Activated T-cell treated with anti-CD3 and anti-CD28 coated beads for 24 hours (primary cell): ENCODE data around the gene PLAC1.

Source experiments
- DNase-seq: peaks from one replicate; pipeline ENCODE4 v3.0.0-alpha.2; 2020; ENCODE audit warnings: low read depth

Gene PLAC1, protein sequence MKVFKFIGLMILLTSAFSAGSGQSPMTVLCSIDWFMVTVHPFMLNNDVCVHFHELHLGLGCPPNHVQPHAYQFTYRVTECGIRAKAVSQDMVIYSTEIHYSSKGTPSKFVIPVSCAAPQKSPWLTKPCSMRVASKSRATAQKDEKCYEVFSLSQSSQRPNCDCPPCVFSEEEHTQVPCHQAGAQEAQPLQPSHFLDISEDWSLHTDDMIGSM

DNA sequence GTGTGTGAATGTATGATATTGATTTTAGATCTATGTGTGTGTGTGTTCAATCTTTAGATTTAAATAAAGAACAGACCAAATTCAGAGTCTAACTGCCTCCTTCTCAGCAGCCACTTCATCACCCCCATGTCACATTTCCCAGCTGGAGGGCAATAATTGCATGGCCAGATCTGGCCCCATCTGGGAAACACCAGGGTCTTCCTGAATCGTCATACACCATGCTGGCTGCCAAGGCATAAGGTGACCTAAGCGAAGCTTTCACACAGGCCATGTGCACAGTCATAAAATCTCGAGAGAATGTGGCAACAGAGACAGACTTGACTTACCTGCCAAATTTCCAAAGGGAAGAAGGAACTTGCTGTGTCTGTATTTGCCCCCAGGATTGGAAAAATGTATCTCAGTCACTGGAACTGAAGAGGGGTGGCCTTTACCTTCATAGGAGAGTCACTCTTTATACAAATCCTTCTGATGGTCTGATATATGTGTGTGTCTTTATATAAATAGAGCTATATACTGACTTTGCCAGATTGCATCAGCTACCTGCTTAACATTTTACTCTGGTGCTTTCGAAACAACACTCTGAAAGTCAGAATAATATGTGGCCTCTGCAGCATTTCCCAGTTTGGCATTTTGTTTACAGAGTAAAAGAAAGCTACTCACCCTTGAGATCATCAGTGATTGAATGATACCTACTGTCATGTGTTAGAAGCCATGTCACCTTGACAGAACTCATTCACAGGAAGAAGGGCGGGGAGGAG, at the start of gene PLAC1:
Gene PLAC1, minus strand, starts transcription at position 470 of the 758 bp plus-strand sequence. CDS start 91,789 bp downstream, outside the sequence.
- no peak for DNase-seq

DNA sequence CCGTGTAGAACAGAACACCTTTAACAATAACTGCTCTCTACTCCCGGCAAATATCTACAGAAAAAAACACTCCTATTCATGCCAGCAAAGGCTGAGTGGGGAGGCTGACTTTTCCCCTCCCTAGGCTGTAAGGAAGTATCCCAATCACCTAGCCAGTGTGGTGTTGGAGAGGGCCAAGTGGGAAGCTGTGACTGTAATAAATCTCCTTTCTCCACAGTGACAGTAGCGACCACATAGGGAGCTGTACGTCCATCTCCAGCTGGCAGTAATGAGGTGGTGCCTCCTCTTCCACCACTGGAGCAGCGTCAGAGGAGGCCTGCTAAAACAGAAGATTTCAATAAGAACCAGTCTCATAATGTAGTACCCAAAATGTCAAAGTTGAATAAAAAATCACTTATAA, 47.9 kb upstream of the PLAC1 start:
- DNase-seq: no peak

DNA sequence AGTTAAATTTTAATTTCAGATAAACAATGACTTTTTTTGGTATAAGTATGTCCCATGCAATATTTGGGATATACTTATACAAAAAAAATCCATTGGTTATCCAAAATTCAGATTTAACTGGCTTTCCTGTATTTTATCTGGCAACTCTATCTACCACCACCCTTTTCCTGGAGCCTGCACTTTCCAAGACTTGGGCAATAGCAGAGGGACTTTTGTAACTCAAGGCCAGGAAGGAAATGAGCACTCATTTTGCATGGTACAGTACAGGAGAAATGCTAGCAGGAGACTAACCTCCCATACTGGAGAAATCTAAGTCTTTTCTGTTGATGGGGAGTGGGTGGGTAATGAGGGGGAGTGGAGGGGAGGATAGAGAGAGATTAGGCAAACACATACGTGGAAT, 37.7 kb upstream of the PLAC1 start:
- no peak for DNase-seq

DNA sequence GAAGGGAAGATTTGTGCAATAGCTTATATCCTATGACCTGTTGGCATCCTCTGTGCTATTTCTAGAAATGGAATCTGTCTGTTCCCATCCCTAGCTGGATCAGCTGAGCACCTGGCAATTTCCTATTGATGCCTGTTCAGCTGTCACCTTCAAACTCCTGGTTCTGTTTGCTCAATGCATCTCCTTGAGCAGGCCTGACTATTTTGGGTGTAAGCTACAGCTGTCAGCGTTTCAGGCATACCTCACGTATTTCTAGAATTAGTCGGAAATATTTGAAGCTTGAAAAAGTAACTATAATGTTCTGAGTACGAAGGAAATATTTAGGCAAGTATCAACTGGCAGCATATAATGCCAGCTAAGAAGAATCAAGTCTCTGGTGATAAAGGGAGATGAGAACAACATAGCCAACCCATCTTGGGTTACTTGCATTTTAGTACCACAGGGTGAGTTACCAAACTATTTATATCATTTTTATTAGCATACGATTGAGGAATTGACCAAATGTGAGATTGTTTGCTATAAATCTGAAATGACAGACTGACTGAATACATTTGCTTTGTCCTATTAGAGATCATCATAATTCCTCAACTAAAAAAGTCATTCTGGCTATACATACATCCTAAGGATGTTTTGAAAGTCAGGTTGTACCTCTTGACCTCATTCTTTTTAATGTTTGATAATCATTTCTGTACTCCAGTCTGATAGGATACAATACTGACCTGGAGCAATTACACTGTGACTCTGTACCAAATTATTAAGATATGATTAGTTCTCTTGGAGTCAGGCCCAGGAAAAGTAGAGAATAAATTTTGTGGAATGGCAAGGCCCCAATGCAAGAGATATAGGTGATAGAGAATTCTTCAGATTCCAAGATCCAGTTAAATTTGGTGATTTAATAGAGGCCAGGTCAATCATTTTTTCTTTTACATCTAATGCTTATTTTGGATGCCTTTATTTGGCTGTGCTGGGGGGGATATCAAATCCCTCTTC, 36.4 kb upstream of the PLAC1 start:
- DNase-seq: no peak

DNA sequence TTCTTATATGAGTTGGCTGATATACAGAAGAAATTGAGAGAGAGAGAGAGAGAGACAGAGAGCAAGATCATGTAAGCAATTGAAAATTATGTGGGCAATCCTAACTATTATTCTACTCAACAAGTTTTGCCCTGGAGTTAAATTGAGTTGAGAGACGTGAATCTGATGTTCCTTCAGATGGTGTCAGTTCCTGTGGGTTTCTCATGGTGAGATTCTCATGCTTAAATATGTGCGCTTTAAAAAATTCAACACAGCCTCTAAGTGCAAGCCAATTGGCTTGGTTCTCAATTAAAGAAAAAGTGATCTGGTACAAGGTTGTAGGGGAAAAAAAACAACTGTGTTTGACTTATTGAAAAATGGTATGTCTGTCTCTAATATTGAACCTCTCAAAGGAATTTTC, 35.4 kb upstream of the PLAC1 start:
- no peak for DNase-seq

DNA sequence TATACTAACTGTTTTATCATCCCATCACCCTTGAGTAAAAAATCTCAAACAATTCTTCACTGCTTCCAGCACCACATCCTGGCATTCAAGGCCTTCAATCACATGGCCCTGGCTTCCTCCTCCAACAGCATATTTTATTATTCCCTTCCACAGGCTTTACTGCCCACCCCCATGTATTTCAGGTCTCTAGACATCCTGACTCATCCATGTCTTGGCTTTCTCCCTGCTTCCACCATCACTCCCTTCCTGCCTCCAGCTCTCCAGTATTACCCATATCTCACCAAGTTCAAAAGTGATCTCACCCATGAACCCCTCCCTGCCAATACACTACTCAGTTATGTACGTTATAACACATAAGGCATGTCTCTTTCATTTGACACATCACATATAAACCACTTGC, 34.7 kb upstream of the PLAC1 start:
- DNase-seq: no peak

DNA sequence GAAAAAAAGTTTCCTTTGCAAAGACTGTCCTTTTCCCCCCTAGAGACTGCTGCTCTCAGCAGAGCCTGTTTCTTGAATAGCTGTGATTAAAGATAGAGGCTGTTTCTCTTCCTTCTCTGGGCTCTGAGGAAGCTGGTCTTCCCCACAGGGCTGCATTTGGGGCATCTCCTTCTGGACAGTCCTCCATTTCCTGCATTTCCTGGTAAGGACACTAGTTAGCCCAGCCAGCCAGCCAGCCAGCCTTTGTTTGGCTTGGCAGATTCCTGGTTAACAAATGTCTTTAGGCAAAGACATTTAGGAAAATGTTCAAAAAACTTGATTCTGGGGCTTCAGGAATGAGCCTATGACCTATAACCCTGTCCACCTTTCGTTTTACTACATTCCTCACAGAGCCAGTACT, 34.0 kb upstream of the PLAC1 start:
- DNase-seq: no peak

DNA sequence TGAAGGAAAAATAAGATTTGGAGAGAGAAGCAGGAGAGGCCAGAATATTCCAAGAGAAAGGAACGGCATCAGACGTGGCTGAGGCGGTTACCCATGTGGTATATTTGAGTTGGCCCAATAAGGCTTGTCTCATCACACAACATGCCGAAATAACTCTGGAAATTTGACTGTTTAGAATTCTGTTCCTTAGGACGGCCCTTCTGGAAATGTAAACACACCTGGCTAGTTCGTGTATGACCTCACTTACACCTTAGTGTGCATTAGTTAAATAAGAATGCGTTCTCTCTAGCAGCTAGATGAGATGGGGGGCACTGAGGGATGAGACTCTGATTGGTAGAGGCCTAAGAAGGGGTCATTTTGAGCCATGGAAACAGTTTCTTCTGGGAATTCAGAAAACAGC, 33.2 kb upstream of the PLAC1 start:
- no peak for DNase-seq

DNA sequence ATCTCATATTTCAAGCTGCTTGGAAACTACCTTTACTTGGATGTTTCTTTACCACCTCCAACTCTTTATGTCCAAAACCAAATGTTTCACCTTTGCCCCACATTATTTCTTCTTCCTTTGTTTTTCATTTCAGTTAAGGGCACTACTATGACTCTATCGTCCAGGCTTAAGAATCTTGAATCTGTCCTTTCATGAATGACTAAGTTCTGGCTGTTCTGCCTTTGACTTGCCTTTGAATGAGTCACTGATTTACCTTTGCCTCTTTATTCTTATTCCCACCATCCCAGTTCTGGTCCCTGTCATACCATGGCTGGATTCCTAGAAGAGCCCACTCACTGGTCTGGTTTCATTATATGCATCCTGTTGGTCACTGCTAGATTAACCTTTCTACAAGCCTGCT, 30.6 kb upstream of the PLAC1 start:
- DNase-seq: no peak

DNA sequence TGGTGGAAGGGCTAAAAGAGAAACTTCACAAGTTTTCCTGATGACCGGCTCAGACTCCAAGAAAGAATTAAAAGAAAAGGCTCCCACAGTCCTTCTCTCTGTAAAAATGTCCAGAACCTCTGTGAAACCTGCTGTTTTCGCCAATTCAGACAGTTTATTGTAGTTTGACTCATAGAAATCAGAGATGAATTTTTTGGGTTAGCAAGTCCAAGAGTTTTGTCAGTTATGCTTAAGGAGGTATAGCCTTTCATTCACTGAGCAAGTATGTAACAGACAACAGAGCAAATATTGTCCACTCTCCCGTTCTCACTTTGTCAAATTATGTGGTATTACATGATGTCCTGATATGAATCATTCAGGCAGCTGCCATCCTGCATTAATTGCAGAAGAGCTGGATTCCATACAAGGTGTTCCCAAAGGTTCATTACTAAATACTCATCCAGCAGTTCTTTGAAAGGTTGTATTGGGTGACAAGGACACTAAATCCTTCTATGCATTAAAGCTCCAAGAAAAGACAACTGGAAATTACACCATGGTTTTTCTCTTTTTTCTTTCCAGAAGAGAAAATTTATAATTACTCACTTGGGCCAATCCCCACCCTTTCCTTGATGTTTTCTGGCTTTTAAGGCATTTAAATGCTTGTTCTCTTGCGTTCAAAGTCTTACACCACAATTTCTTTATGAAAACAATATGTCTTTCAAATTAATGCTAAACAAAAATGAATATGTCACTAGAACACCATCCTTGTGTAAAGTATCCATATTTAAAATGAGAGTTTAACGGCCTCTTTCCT, 30.0 kb upstream of the PLAC1 start:
- no peak for DNase-seq

DNA sequence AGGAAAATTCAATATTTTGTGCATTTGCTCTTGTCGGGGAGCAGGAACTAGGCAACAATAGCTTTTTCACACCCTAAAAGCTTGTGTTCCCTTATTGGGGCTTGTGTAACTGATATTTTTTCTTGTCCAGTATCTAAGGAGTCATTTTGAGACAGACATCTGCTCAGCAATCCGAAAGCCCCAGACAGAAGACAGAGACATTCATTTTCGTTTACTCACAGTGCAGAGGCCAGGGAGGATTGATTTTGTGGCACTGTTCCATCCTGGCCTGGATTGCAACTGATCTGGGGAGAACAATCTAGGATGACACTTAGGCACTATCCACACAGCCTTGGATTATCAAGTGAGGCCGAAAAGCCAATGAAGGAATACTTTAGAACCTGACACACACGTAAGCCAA, 27.4 kb upstream of the PLAC1 start:
- no peak for DNase-seq

DNA sequence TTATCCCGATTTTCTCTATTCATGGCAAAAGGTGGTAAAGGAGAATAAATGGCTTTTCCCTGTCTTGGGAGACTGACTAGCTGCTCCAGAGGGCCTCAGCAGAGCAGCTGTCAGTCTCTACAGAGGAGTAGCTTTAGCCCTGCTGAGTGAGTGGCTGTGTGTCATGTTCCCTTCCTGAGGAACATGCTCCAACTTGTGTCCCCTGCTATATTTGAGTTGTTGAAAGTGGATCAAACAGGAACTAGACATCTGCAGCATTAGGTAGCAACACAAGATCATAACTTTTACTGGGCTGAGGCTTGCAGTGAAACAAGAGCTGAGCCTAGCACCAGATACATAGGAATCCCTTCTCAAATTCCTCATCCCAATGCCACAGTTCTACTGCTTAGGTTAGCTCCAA, 26.7 kb upstream of the PLAC1 start:
- no peak for DNase-seq

DNA sequence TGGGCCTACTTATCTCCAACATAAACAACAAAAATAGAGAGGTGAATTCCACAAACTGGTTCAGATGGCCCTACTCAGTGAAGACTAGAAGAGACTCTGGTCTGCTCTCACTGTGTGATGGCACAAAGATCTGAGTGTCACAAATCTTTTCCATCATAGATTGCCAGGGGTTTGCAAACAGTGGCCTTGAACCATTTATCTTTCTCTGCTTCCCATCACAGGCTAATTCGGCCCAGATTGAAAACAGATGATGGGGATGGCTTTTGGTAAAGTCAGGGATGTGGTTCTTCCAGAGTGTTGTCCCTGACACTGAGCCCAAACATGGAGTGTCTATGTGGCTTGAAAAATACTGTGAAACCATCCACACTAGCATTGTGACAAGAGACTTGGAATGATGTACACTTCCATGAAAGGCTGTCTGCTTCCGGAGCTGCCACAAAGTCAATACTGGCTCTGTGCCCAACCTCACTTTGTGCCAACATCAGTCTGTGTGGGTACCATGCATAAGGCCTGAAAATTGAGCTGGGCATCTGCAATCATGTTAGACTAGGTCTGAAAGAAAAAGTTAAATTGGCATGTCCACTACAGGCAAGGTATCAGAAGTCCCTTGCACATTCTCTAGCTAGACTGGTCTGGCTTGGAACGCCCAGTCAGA, 25.2 kb upstream of the PLAC1 start:
- no peak for DNase-seq

DNA sequence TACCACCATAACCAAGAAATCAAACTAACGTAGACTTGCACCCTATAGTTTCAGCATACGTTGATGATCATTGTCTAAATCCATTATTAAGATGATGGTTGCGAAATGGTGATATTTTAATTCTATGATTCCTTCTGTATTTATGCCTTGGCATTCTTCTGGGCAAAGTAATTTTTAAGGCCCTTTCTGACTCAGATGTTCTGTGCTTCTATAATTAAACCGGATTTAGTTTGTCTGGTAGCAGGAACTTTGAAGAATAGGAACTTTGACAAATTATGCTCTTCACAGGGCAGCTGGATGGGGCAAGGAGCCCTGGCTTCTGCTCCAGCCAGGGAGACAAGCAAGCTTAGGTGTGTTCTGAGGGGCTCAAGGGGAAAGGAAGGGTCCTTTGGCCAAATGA, 23.8 kb upstream of the PLAC1 start:
- DNase-seq: no peak

DNA sequence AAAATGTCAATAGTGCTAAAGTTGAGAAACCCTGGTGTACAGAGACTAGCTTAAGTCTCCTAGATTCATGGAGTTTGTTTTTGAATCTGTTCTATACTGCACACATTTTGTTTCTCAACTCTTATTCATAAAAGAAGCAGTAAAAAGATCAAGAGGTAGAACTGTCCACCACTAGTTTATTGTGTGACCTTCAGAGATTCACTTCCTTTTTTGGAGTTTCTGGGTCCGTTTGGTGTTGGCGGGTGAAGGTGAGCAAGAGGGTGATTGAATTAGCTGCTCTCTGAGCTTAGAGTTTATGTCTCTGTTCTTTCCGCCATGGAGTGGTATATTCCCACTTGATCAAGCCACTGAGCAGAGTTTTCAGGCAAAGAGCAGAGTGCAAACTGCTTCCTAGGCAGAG, 21.4 kb upstream of the PLAC1 start:
- no peak for DNase-seq

DNA sequence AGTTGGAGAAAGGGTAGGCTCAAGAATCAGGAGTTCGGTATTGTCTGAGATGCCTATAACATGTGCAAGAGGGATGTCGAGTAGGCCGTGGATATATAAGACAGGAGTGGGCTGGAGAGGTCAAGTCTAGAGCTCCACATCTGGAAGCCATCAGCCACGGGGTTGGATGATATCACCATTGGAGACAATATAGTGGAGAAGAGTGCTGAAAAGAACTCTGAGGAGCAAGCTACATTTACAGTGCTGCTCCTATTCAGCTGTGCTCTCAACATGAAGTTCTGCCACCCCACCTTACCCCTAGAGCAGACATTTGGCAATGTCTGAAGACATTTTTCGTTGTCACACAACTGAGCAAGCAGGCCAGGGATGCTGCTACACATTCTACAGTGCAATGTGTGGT, 20.9 kb upstream of the PLAC1 start:
- no peak for DNase-seq

DNA sequence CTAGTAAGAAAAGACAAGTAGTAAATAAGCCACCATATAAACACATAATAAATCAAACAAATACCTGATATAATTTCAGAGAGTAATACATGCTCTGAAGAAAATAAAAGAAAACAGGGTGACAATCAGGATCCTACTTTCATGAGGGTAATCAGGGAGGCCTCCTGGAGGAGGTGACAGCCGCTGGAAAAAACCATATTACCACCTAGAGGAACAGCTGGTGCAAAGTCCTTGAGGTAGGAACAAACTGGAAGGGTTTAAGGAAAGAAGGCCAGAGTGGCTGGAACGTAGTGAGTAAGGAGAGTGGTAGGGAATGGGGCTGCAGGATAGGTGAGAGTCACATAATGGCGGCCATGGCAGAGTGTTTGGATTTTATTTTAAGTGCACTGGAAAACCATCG, 19.1 kb upstream of the PLAC1 start:
- DNase-seq: no peak

DNA sequence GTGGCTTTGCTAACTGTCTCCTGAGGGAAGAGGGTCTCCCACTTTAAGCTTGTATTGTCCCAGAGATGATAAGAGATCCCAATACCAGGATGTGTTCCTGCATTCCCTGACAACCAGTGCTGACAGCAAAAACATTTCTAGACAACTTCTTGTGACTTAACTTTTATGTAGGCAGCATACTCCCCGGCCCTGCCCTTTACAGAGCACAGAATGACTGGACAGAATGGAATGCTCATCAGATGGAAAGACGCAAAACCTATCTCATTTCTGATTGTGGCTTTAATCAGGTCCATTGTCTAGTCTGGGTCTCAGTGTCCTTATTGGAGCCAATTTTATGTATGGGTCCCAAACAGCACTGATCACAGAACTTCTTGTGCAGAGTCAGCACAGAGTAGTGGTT, 18.2 kb upstream of the PLAC1 start:
- no peak for DNase-seq

DNA sequence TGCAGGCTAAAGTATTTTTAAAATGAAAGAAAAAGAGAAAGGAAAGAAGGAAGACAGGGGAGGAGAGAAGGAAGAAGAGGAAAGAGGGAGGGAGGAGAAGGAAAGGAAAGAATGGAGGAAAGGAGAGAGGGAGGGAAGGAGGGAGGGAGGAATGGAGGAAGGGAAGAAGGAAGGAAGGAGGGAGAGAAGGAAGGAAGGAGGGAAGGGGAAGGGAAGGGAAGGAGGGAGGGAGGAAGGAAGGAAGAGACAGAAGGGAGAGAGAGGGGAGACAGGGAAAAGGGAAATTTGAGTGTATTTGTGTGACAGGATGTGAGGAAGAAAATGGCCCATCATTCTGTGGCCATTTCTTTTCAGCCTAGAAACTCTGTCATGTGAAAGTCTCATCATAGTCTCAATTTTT, 14.9 kb upstream of the PLAC1 start:
- DNase-seq: no peak

DNA sequence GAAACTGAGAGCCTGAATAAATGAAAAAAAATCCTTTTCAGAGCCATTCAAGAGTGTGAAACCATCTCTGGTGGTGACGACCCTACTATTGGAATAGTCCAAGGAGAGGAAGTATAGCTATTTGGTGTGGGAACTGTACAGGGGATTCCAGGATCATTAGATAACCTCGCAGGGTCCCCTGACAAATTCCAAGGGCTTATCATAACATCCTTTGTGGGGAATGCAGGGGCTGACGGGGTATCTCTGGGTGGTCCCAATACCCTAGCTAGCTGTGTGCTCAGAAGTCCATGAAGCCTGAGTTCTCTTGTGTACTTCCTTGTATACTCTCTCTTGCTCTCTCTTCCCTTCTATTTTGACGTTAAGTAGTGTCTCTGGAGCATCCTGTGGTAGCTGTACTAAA, 13.8 kb upstream of the PLAC1 start:
- DNase-seq: no peak

DNA sequence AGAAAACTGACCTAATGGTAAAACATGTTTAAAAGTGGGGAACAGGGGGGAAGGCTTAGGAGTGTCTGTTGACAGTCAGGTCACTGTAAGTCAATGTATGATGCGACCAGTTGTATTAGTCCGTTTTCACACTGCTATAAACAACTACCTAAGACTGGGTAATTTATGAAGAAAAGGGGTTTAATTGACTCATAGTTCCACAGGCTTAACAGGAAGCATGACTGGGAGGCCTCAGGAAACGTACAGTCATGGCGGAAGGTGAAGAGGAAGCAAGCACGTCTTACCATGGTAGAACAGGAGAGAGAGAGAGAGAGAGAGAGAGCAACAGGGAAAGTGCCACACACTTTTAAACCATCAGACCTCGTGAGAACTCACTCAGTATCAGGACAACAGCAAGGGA, 13.0 kb upstream of the PLAC1 start:
- no peak for DNase-seq
